ENCODE results near the gene NFATC1.

The NFATC1 gene

DNA sequence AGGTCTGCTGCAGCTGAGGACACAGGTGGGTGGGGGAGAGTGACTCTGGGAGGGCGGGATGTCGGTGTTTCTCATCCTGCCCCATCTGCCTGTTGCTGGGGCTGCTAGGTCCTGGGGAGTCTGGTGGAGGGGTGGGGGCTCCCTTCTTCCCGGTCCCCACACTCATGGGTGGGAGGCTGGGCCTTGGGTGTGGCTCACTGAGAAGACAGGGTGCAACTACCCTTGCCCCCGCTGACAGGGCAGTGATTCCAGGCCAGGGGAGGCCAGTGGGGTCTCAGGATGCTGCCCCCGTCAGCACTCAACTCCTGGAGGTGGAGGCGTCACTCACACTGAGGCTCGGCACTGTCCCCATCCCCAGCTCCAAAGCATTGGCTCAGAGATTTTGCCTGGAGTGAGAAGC, 7.7 kb upstream of the NFATC1 start:
- H3K27ac ChIP-seq (ENCODE audit: insufficient read depth in 1 of 2, low read depth in 1 of 2, low read length in 2 of 2, poor library complexity in 1 of 2, severe bottlenecking in 2 of 2) = no peak overlapping the region
- DNase-seq = no peak
- H3K27me3 ChIP-seq (replicated peaks in 2 of 5; ENCODE audit: control insufficient read depth in 4 of 5, insufficient read depth in 5 of 5, low read length in 4 of 5) = peaks cover 0 to 43% (median 12%) of the 10 kb centered on the region in 5 experiments
- CTCF ChIA-PET = interaction anchor here (0.6 to 7.4 kb wide), 8 partner anchors 9 to 869 kb away, joined by 3 to 75 read pairs (median 3); no protein-coding TSS in a partner anchor
- no peaks in the 10 kb centered on the region for H3K36me3 ChIP-seq (ENCODE audit: control insufficient read depth in 4 of 4, insufficient read depth in 4 of 4, low read length in 3 of 4)
- 91% methylated on average over 4 of the region's 7 CpGs for WGBS (ENCODE audit: insufficient coverage)
- H3K9me3 ChIP-seq (ENCODE audit: control extremely low read depth in 1 of 5, control insufficient read depth in 4 of 5, insufficient read depth in 2 of 5, low read depth in 1 of 5, low read length in 4 of 5) = no peaks in the 10 kb centered on the region
- H3K4me3 ChIP-seq (ENCODE audit: control insufficient read depth in 1 of 7, extremely low read depth in 1 of 7, insufficient read depth in 4 of 7, low read depth in 2 of 7, low read length in 6 of 7) = no peak overlapping the region
- H3K4me1 ChIP-seq (ENCODE audit: control extremely low read depth in 1 of 4, control insufficient read depth in 4 of 4, insufficient read depth in 4 of 4, low read length in 3 of 4) = peaks cover 0 to 21% (median 16%) of the 10 kb centered on the region in 4 experiments
- POLR2A ChIA-PET = interaction anchor here (1.1 kb wide), 1 partner anchor 136 kb away, joined by 3 read pairs; no protein-coding TSS in a partner anchor

DNA sequence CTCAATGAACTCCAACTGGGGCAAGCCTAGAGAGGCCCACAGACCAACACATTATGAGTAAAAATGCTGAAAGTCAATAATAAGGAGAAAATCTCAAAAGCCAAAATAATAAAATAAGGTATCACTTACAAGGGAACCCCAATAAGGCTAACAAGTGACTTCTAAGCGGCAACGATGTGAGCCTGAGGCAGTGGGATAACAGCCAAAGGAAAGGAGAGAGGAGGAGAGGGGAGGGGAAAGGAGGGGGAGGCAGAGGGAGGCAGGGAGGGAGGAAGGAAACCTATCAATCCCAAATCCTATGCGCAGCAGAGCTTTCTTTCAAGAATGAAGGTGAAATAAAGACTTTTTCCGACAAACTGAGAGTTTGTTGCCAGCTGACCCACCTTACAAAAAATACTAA, 6.0 kb upstream of the NFATC1 start:
- ChIA-PET CTCF (interaction anchor here (7.4 kb wide), 1 partner anchor 10 kb away, joined by 75 read pairs; no protein-coding TSS in a partner anchor), POLR2A (no interaction called here)
- no CpG with 5 or more reads among the region's 4 CpGs for WGBS (ENCODE audit: insufficient coverage)
- Histone ChIP-seq H3K36me3 (ENCODE audit: control insufficient read depth in 4 of 4, insufficient read depth in 4 of 4, low read length in 3 of 4) (no peaks in the 10 kb centered on the region), H3K27me3 (replicated peaks in 2 of 5; ENCODE audit: control insufficient read depth in 4 of 5, insufficient read depth in 5 of 5, low read length in 4 of 5) (peaks cover 0 to 47% (median 16%) of the 10 kb centered on the region in 5 experiments), H3K27ac (ENCODE audit: insufficient read depth in 1 of 2, low read depth in 1 of 2, low read length in 2 of 2, poor library complexity in 1 of 2, severe bottlenecking in 2 of 2) (no peak overlapping the region), H3K4me1 (ENCODE audit: control extremely low read depth in 1 of 4, control insufficient read depth in 4 of 4, insufficient read depth in 4 of 4, low read length in 3 of 4) (peaks cover 0 to 35% (median 27%) of the 10 kb centered on the region in 4 experiments), H3K4me3 (ENCODE audit: control insufficient read depth in 1 of 7, extremely low read depth in 1 of 7, insufficient read depth in 4 of 7, low read depth in 2 of 7, low read length in 6 of 7) (no peak overlapping the region), H3K9me3 (ENCODE audit: control extremely low read depth in 1 of 5, control insufficient read depth in 4 of 5, insufficient read depth in 2 of 5, low read depth in 1 of 5, low read length in 4 of 5) (no peaks in the 10 kb centered on the region)
- no peak for DNase-seq

DNA sequence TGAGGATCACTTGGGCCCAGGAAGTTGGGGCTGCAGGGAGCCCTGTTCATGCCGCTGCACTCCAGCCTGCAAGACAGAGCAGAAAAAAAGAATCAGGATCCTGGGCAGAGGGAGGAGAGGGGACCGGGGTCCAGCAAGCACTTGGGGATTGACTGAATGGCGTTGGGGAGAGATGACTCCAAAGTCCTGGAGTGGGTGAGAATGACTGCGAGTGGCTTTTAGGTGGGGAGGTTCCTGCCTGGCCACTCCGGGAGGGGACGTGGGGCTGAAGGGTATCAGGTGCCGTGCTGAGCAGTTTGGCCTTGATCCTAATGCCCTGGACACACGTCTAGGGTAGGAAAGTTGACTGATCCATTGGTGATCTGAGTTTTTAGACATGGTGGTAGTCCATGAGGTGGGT, 3.5 kb upstream of the NFATC1 start:
- Histone ChIP-seq H3K27me3 (replicated peaks in 2 of 5; ENCODE audit: control insufficient read depth in 4 of 5, insufficient read depth in 5 of 5, low read length in 4 of 5) (peaks cover 0 to 48% (median 16%) of the 10 kb centered on the region in 5 experiments), H3K4me1 (ENCODE audit: control extremely low read depth in 1 of 4, control insufficient read depth in 4 of 4, insufficient read depth in 4 of 4, low read length in 3 of 4) (peaks cover 0 to 48% (median 34%) of the 10 kb centered on the region in 4 experiments), H3K4me3 (ENCODE audit: control insufficient read depth in 1 of 7, extremely low read depth in 1 of 7, insufficient read depth in 4 of 7, low read depth in 2 of 7, low read length in 6 of 7) (no peak overlapping the region), H3K27ac (ENCODE audit: insufficient read depth in 1 of 2, low read depth in 1 of 2, low read length in 2 of 2, poor library complexity in 1 of 2, severe bottlenecking in 2 of 2) (no peak overlapping the region), H3K9me3 (ENCODE audit: control extremely low read depth in 1 of 5, control insufficient read depth in 4 of 5, insufficient read depth in 2 of 5, low read depth in 1 of 5, low read length in 4 of 5) (no peaks in the 10 kb centered on the region), H3K36me3 (ENCODE audit: control insufficient read depth in 4 of 4, insufficient read depth in 4 of 4, low read length in 3 of 4) (no peaks in the 10 kb centered on the region)
- WGBS (ENCODE audit: insufficient coverage) = 91% methylated on average over 8 of the region's 8 CpGs
- no peak for DNase-seq
- ChIA-PET POLR2A (no interaction called here), CTCF (interaction anchor here (1.0 to 7.4 kb wide), 6 partner anchors 10 to 766 kb away, joined by 4 to 75 read pairs (median 6); no protein-coding TSS in a partner anchor)

DNA sequence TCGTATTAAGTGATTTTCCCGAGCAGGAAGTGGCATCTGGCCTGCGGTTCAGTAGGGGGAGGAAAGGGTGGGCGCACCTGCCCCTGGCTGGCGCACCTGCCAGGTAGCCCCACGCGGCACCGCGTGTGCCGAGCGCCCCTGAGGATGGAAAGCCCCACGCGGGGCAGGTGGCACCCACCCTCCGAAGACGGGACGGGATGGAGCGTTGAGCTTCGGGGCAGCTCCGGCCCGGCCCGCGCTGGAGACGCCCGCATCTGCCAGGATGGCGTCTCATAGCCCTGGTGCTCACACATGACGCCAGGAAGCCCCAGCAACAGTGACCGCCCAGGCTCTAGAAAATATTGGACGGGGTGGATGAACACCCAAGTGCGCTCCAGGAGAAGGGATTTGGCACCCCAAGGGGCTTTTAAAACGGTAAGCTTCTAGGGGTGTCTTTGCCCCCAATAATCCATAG, 2.5 kb upstream of the NFATC1 start:
- peaks cover 0 to 41% (median 16%) of the 10 kb centered on the region in 5 experiments for H3K27me3 ChIP-seq (replicated peaks in 2 of 5; ENCODE audit: control insufficient read depth in 4 of 5, insufficient read depth in 5 of 5, low read length in 4 of 5)
- H3K27ac ChIP-seq (ENCODE audit: insufficient read depth in 1 of 2, low read depth in 1 of 2, low read length in 2 of 2, poor library complexity in 1 of 2, severe bottlenecking in 2 of 2) = peak overlapping the region; percentile 78 to 88
- no peaks in the 10 kb centered on the region for H3K9me3 ChIP-seq (ENCODE audit: control extremely low read depth in 1 of 5, control insufficient read depth in 4 of 5, insufficient read depth in 2 of 5, low read depth in 1 of 5, low read length in 4 of 5)
- peaks cover 0 to 58% (median 42%) of the 10 kb centered on the region in 4 experiments for H3K4me1 ChIP-seq (ENCODE audit: control extremely low read depth in 1 of 4, control insufficient read depth in 4 of 4, insufficient read depth in 4 of 4, low read length in 3 of 4)
- CTCF ChIA-PET = interaction anchor here (0.9 to 7.4 kb wide), 8 partner anchors 9 to 766 kb away, joined by 3 to 75 read pairs (median 4); no protein-coding TSS in a partner anchor
- H3K36me3 ChIP-seq (ENCODE audit: control insufficient read depth in 4 of 4, insufficient read depth in 4 of 4, low read length in 3 of 4) = no peaks in the 10 kb centered on the region
- peak overlapping the region in 6 of 7 experiments; percentile 48 to 64 (median 61) for H3K4me3 ChIP-seq (ENCODE audit: control insufficient read depth in 1 of 7, extremely low read depth in 1 of 7, insufficient read depth in 4 of 7, low read depth in 2 of 7, low read length in 6 of 7)
- 0% methylated on average over 26 of the region's 30 CpGs for WGBS (ENCODE audit: insufficient coverage)
- peak in 2 of 3 donors; percentile 58 to 72 for DNase-seq
- POLR2A ChIA-PET = interaction anchor here (0.7 to 1.3 kb wide), 4 partner anchors 11 to 232 kb away, joined by 3 to 5 read pairs (median 4); no protein-coding TSS in a partner anchor

DNA sequence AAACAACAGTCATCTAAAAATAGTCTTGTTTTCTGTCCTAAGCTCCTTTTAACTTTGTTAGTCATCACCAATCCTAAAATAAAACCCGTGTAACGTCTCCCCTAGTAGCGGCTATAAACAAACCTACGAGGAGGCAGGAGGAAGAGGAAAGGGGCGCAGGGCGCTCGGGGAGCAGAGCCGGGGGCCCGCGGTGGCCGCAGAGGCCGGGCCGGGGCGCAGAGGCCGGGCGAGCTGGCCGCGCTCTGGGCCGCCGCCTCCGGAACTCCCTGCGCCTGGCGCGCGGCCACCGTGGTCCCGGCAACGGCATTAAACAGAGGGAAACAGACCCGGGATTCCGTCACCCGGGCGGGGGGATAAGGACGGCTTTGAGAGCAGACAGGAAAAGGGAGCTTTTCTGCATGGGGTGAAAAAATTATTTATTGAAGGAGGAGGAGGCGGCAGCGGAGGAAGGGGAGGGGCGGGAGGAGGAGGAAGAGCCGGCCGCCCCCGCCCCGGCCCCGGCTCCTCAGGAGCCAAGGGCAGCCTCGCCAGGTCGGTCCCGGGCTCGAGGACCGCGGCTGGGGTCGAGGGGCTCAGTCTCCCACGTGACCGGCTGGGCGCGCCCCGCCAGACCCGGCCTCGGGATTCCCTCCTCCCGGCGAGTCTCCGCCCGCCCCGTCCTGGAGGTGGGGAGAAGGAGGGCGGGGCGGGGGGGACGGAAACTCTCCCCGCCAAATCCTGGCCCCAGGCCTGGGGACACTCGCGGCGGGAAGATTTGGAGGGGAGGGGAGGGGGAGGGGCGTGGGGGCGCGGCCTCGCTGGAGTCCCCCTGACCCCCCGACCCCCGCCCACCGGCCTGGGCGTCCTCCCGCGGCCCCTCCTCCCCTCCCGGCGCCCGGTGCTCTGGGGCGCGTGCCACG, 1.8 kb upstream of the NFATC1 start:
- Histone ChIP-seq H3K27ac (ENCODE audit: insufficient read depth in 1 of 2, low read depth in 1 of 2, low read length in 2 of 2, poor library complexity in 1 of 2, severe bottlenecking in 2 of 2) (peak overlapping the region; percentile 78 to 88), H3K4me3 (ENCODE audit: control insufficient read depth in 1 of 7, extremely low read depth in 1 of 7, insufficient read depth in 4 of 7, low read depth in 2 of 7, low read length in 6 of 7) (peak overlapping the region; percentile 35 to 71 (median 62)), H3K9me3 (ENCODE audit: control extremely low read depth in 1 of 5, control insufficient read depth in 4 of 5, insufficient read depth in 2 of 5, low read depth in 1 of 5, low read length in 4 of 5) (no peaks in the 10 kb centered on the region), H3K27me3 (replicated peaks in 2 of 5; ENCODE audit: control insufficient read depth in 4 of 5, insufficient read depth in 5 of 5, low read length in 4 of 5) (peaks cover 0 to 35% (median 10%) of the 10 kb centered on the region in 5 experiments), H3K4me1 (ENCODE audit: control extremely low read depth in 1 of 4, control insufficient read depth in 4 of 4, insufficient read depth in 4 of 4, low read length in 3 of 4) (peaks cover 0 to 58% (median 43%) of the 10 kb centered on the region in 4 experiments), H3K36me3 (ENCODE audit: control insufficient read depth in 4 of 4, insufficient read depth in 4 of 4, low read length in 3 of 4) (no peaks in the 10 kb centered on the region)
- 0% methylated on average over 29 of the region's 83 CpGs for WGBS (ENCODE audit: insufficient coverage)
- ChIA-PET POLR2A (interaction anchor here (1.2 to 1.3 kb wide), 3 partner anchors 11 to 231 kb away, joined by 3 to 5 read pairs (median 4); no protein-coding TSS in a partner anchor), CTCF (interaction anchor here (0.9 to 7.4 kb wide), 7 partner anchors 9 to 249 kb away, joined by 3 to 75 read pairs (median 4); no protein-coding TSS in a partner anchor)
- DNase-seq = peak; percentile 85 to 92 (median 90)

DNA sequence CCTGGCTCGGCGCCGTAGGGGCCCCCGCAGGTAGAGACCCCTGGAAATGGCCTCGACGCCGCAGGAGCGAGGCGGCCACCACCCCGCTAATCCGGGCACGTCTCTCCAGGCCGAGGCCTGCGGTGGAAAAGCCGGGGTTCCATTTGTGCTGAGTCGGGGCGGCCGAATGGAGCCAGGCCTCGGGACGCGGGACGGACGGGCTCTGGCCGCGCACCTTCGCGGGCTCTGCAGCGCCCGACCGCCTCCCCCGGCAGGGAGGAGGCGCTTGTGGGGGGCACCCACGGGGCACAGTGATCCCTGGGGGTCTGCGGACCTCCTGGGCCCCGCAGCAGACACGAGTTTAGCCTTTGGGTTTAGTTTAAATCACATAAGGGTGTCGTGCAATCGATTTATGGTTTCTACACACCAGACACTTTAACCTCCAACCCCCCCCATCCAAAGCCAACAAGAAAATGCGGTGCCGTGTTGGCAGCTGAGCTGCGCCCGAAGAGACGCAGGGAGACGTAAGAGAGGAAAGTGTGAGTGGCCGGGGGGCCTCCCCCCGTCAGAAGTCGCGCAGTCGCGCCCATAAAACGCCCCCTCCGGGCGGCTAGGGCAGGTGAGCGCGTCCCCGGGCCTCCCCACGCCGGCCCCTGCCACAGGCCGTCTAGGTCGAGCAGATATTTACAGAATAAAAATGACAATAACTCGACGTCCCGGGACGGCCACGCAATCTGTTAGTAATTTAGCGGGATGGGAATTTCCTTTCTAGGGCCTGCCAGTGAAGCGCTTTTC, 1.0 kb upstream of the NFATC1 start:
- under 1% methylated on average over 50 of the region's 67 CpGs for WGBS (ENCODE audit: insufficient coverage)
- peak overlapping the region; percentile 33 to 71 (median 51) for H3K4me3 ChIP-seq (ENCODE audit: control insufficient read depth in 1 of 7, extremely low read depth in 1 of 7, insufficient read depth in 4 of 7, low read depth in 2 of 7, low read length in 6 of 7)
- CTCF ChIA-PET = no interaction called here
- DNase-seq = peak in 2 of 3 donors; percentile 69 to 77
- H3K27me3 ChIP-seq (replicated peaks in 2 of 5; ENCODE audit: control insufficient read depth in 4 of 5, insufficient read depth in 5 of 5, low read length in 4 of 5) = peaks cover 0 to 28% (median 10%) of the 10 kb centered on the region in 5 experiments
- H3K36me3 ChIP-seq (ENCODE audit: control insufficient read depth in 4 of 4, insufficient read depth in 4 of 4, low read length in 3 of 4) = no peaks in the 10 kb centered on the region
- no peaks in the 10 kb centered on the region for H3K9me3 ChIP-seq (ENCODE audit: control extremely low read depth in 1 of 5, control insufficient read depth in 4 of 5, insufficient read depth in 2 of 5, low read depth in 1 of 5, low read length in 4 of 5)
- no peak overlapping the region for H3K27ac ChIP-seq (ENCODE audit: insufficient read depth in 1 of 2, low read depth in 1 of 2, low read length in 2 of 2, poor library complexity in 1 of 2, severe bottlenecking in 2 of 2)
- POLR2A ChIA-PET = no interaction called here
- peaks cover 0 to 64% (median 51%) of the 10 kb centered on the region in 4 experiments for H3K4me1 ChIP-seq (ENCODE audit: control extremely low read depth in 1 of 4, control insufficient read depth in 4 of 4, insufficient read depth in 4 of 4, low read length in 3 of 4)
